Activated T-cell treated with anti-CD3 and anti-CD28 coated beads for 1 hour (primary cell): Measurements from ENCODE around the gene PTPRN2.
"Not testable (repeated sequence)": the region's sequence is repeated elsewhere in the genome, so short reads cannot be mapped to it uniquely, and the experiment has no call there.

Experiments used
- DNase-seq: peaks from one replicate; pipeline ENCODE4 v3.0.0-alpha.2; 2020; ENCODE audit warnings: low read depth

The PTPRN2 gene

GRCh38 chr7:157900556-157900955 is 687.1 kb downstream of the PTPRN2 start:
- no peak for DNase-seq

GRCh38 chr7:157900011-157900410 is 687.6 kb downstream of the PTPRN2 start:
- no peak for DNase-seq

- no peak for DNase-seq
These were observed 688.7 kb downstream of the PTPRN2 start for GRCh38 chr7:157898802-157899505.

- no peak for DNase-seq
These were observed 689.4 kb downstream of the PTPRN2 start for GRCh38 chr7:157898261-157898660.

GRCh38 chr7:157897681-157898080 is 689.9 kb downstream of the PTPRN2 start:
- no peak for DNase-seq

- no peak for DNase-seq
These were observed 690.7 kb downstream of the PTPRN2 start for GRCh38 chr7:157896774-157897555.

GRCh38 chr7:157896376-157896675 is 691.3 kb downstream of the PTPRN2 start:
- not testable (repeated sequence) for DNase-seq

- DNase-seq, result no peak
These were observed 691.9 kb downstream of the PTPRN2 start for GRCh38 chr7:157895520-157896375.

- not testable (repeated sequence) for DNase-seq
These were observed 692.5 kb downstream of the PTPRN2 start for GRCh38 chr7:157895098-157895497.

- no peak for DNase-seq
These were observed 694.0 kb downstream of the PTPRN2 start for GRCh38 chr7:157893535-157894044.

GRCh38 chr7:157892751-157893523 is 694.7 kb downstream of the PTPRN2 start:
- DNase-seq, result no peak

GRCh38 chr7:157890921-157891401 is 696.7 kb downstream of the PTPRN2 start:
- DNase-seq, result no peak

- DNase-seq, result no peak
These were observed 698.1 kb downstream of the PTPRN2 start for GRCh38 chr7:157889480-157889879.

GRCh38 chr7:157888579-157888978 is 699.0 kb downstream of the PTPRN2 start:
- DNase-seq, result no peak

- DNase-seq, result no peak
These were observed 700.2 kb downstream of the PTPRN2 start for GRCh38 chr7:157887400-157887799.

GRCh38 chr7:157886711-157887110 is 700.9 kb downstream of the PTPRN2 start:
- no peak for DNase-seq

GRCh38 chr7:157886266-157886665 is 701.4 kb downstream of the PTPRN2 start:
- DNase-seq, result no peak

GRCh38 chr7:157885140-157885539 is 702.5 kb downstream of the PTPRN2 start:
- DNase-seq, result no peak

GRCh38 chr7:157884461-157885062 is 703.1 kb downstream of the PTPRN2 start:
- no peak for DNase-seq

- no peak for DNase-seq
These were observed 706.4 kb downstream of the PTPRN2 start for GRCh38 chr7:157881048-157881771.
